K562 (cell line): Measurements from ENCODE around the gene EXOC2. TPM values are rescaled to one million over a fixed set of nuclear protein-coding genes. Genes with fewer than 3 reads are reported as not detected.
A peak's percentile ranks its signal among the peaks of the same experiment; 100 is the strongest.

ENCODE experiments used
- ATAC-seq: fragments of 200-7000 bp; cut with Tn5 transposase; 3 replicates; pipeline ENCODE4 v1.9.1; 2020; ENCODE audit warnings: moderate library complexity
- BruUV-seq: library from RNA; stranded (reverse); fragments of 400-500 nt; replicated peaks from 2 replicates; lab custom pipeline; 2021; lab: Mats Ljungman, UMichigan
- CTCF ChIA-PET: fragments of 300-600 bp; formaldehyde crosslinking; extraction: SDS; loops from one replicate; lab custom pipeline; 2021; ENCODE audit warnings: low intra/inter-chr PET ratio; lab: Yijun Ruan, JAX
- POLR2A ChIA-PET: fragments of 300-600, 350-650 bp; sonication (Branson Sonifier 250); formaldehyde crosslinking; extraction: SDS; loops from one replicate; lab custom pipeline; 2021; ENCODE audit warnings: antibody characterized with exemption, inconsistent platforms; lab: Yijun Ruan, JAX
- DNase-seq, 4 experiments: peaks; one replicate each; pipeline versions ENCODE4 v3.0.0 to v3.0.0-alpha.2; 2011 to 2018; ENCODE audit warnings: low spot score in 3 of 4, mixed read lengths in 3 of 4; ENCODE audit errors: extremely low read depth in 1 of 4
- FAIRE-seq: peaks from 2 replicates; lab custom pipeline; 2011; peaks lifted over from hg19 to GRCh38; lab: Jason Lieb, UNC
- H2AFZ ChIP-seq: 2 replicates; pipeline ENCODE4 v1.6.0; 2011; ENCODE audit warnings: low read depth, low read length, control low read depth, inconsistent platforms
- H3K27ac ChIP-seq: fragments of 200-600 bp; 3 replicates; pipeline ENCODE4 v1.8.0; 2011; ENCODE audit warnings: low read depth, mild to moderate bottlenecking, control low read depth, inconsistent platforms, low read length, moderate library complexity, mixed read lengths; ENCODE audit errors: extremely low read depth
- H3K27me3 ChIP-seq, 2 experiments: fragments of 300-600 bp in 1 of 2; 2 replicates in 1 of 2; 3 replicates in 1 of 2; pipeline versions ENCODE4 v1.6.0 to v1.8.0; 2011; ENCODE audit warnings: inconsistent platforms in 2 of 2, low read length in 2 of 2, mild to moderate bottlenecking in 1 of 2, mixed read lengths in 1 of 2, moderate library complexity in 1 of 2; ENCODE audit not compliant: control insufficient read depth in 2 of 2, insufficient read depth in 2 of 2
- H3K36me3 ChIP-seq: fragments of 300-600 bp; 3 replicates; pipeline ENCODE4 v1.8.0; 2011; ENCODE audit warnings: mild to moderate bottlenecking, low read length, inconsistent platforms; ENCODE audit not compliant: control insufficient read depth, insufficient read depth
- H3K4me1 ChIP-seq, 2 experiments: fragments of 200-600 bp in 1 of 2; replicated peaks in 1 of 2; 2 replicates in 1 of 2; 3 replicates in 1 of 2; pipeline versions ENCODE4 v1.5.1 to v1.8.0; 2011; ENCODE audit warnings: inconsistent platforms in 2 of 2, low read length in 2 of 2, mild to moderate bottlenecking in 1 of 2, mixed read lengths in 1 of 2, moderate library complexity in 1 of 2; ENCODE audit not compliant: control insufficient read depth in 2 of 2, insufficient read depth in 2 of 2
- H3K4me2 ChIP-seq: 2 replicates; pipeline ENCODE4 v1.6.1; 2011; ENCODE audit warnings: low read length, control low read depth, inconsistent platforms, mixed read lengths; ENCODE audit not compliant: insufficient read depth
- H3K4me3 ChIP-seq: fragments of 200-600 bp; sonication (generic), shearing (Covaris generic); 2 replicates; pipeline ENCODE4 v1.5.1; 2016; ENCODE audit warnings: control low read depth, inconsistent platforms
- H3K79me2 ChIP-seq: fragments of 200-600 bp; 3 replicates; pipeline ENCODE4 v1.8.0; 2011; ENCODE audit warnings: low read length, inconsistent platforms; ENCODE audit not compliant: control insufficient read depth, insufficient read depth
- H3K9ac ChIP-seq, 2 experiments: 2 replicates each; pipeline versions ENCODE4 v1.6.0 to v1.6.1; 2011; ENCODE audit warnings: low read depth in 2 of 2, low read length in 2 of 2, control low read depth in 1 of 2, inconsistent platforms in 1 of 2, mild to moderate bottlenecking in 1 of 2, mixed read lengths in 1 of 2; ENCODE audit not compliant: insufficient read depth in 1 of 2
- H3K9me1 ChIP-seq: one replicate; pipeline ENCODE4 v1.6.0; 2011; ENCODE audit warnings: inconsistent platforms, mild to moderate bottlenecking, low read length, moderate library complexity; ENCODE audit not compliant: control insufficient read depth, insufficient read depth
- H3K9me3 ChIP-seq: replicated peaks from 2 replicates; pipeline ENCODE4 v1.5.1; 2011; ENCODE audit warnings: low read depth, low read length, inconsistent platforms; ENCODE audit not compliant: control insufficient read depth, insufficient read depth
- H4K20me1 ChIP-seq: replicated peaks from 2 replicates; pipeline ENCODE4 v1.6.1; 2011; ENCODE audit warnings: low read length, inconsistent platforms, mixed read lengths; ENCODE audit not compliant: control insufficient read depth, insufficient read depth
- ARNT ChIP-seq, 2 experiments: fragments of 450-650 bp; IDR thresholded peaks; 2 replicates each; pipeline ENCODE4 v1.6.1; 2016; ENCODE audit warnings: mild to moderate bottlenecking in 1 of 2
- BMI1 ChIP-seq: fragments of 150-350 bp; IDR thresholded peaks from 2 replicates; pipeline ENCODE4 v1.6.1; 2014; ENCODE audit warnings: low read length
- ETS2 ChIP-seq: IDR thresholded peaks from 2 replicates; pipeline ENCODE4 v1.6.1; 2016; ENCODE audit warnings: borderline replicate concordance, missing genetic modification characterization, mild to moderate bottlenecking, moderate library complexity, missing compliant biosample characterization; ENCODE audit not compliant: poor library complexity, severe bottlenecking
- EWSR1 ChIP-seq: fragments of 450-650 bp; IDR thresholded peaks from 2 replicates; pipeline ENCODE4 v1.6.1; 2018; ENCODE audit warnings: borderline replicate concordance, mild to moderate bottlenecking, low read depth, moderate library complexity; ENCODE audit not compliant: partially characterized antibody
- FOXK1 ChIP-seq: sonication (generic); formaldehyde crosslinking; IDR thresholded peaks from 2 replicates; pipeline ENCODE4 v1.8.0; 2022; ENCODE audit warnings: missing genetic modification reagents, mild to moderate bottlenecking, borderline replicate concordance
- FOXP4 ChIP-seq: sonication (generic); formaldehyde crosslinking; IDR thresholded peaks from 2 replicates; pipeline ENCODE4 v1.8.0; 2022; ENCODE audit warnings: mild to moderate bottlenecking, missing genetic modification reagents, borderline replicate concordance
- IFI16 ChIP-seq: fragments of 250-450 bp; sonication (Bioruptor Pico); IDR thresholded peaks from 2 replicates; pipeline ENCODE4 v2.1.2; 2022; ENCODE audit warnings: mild to moderate bottlenecking, inconsistent platforms
- ILK ChIP-seq: fragments of 450-650 bp; IDR thresholded peaks from 2 replicates; pipeline ENCODE4 v1.6.1; 2016; ENCODE audit warnings: missing genetic modification characterization, low read depth, mild to moderate bottlenecking, missing compliant biosample characterization, moderate library complexity, borderline replicate concordance
- LEF1 ChIP-seq: fragments of 450-650 bp; IDR thresholded peaks from 2 replicates; pipeline ENCODE4 v1.6.1; 2016; ENCODE audit warnings: mild to moderate bottlenecking
- MLLT1 ChIP-seq, 2 experiments: fragments of 450-650 bp; IDR thresholded peaks; 2 replicates each; pipeline ENCODE4 v1.6.1; 2016
- NFE2 ChIP-seq: IDR thresholded peaks from 2 replicates; pipeline ENCODE4 v1.6.1; 2014; ENCODE audit warnings: antibody characterized with exemption, low read depth
- TARDBP ChIP-seq: fragments of 450-650 bp; IDR thresholded peaks from 2 replicates; pipeline ENCODE4 v1.6.1; 2016
- THRAP3 ChIP-seq: fragments of 450-650 bp; IDR thresholded peaks from 2 replicates; pipeline ENCODE4 v1.6.1; 2016; ENCODE audit warnings: mild to moderate bottlenecking, inconsistent platforms, borderline replicate concordance
- WGBS: fragments of 100-300 bp; shearing (Covaris generic); methylation state at CpG from one replicate; pipeline ENCODE4 v1.1.6; 2016; ENCODE audit warnings: low coverage, mixed read lengths; ENCODE audit not compliant: insufficient coverage; ENCODE audit errors: missing lambda C conversion rate; 5-methylcytosine and 5-hydroxymethylcytosine counted together
- in situ Hi-C: fragments of 300-500 bp; cut with MboI; formaldehyde crosslinking; loops from 4 replicates; pipeline ENCODE4 v1.15.0; 2018; ENCODE audit warnings: inconsistent platforms, mixed read lengths
- intact Hi-C: fragments of 100-400 bp; cut with micrococcal nuclease; formaldehyde crosslinking; loops from 2 replicates; pipeline ENCODE4 v1.14.2; 2022
- polyA plus RNA-seq, 8 experiments: library from polyadenylated mRNA; depleted of rRNA in 4 of 8; stranded (reverse) in 5 of 8; unstranded in 3 of 8; fragments of >200 nt; fragmentation: Nextera tagmentation in 2 of 8; fragmentation: Illumina TruSeq in 1 of 8; extraction: Ambion mirVana in 2 of 8; extraction: Trizol in 1 of 8; gene quantifications; 2 replicates each; pipeline versions ENCODE4 v1.2.1 to v1.2.3, GENCODE V29; 2011 to 2014; ENCODE audit warnings: inconsistent platforms in 1 of 8, missing spikeins in 1 of 8
- total RNA-seq, 7 experiments: library from RNA; depleted of rRNA in 6 of 7; stranded (reverse); fragments of >200 nt in 6 of 7; fragmentation: Illumina TruSeq in 2 of 7; extraction: Trizol in 2 of 7; gene quantifications; 2 replicates each; pipeline versions ENCODE4 v1.2.1 to v1.2.3, GENCODE V29; 2011 to 2021; ENCODE audit warnings: low replicate concordance in 1 of 7

EXOC2 gene
- total and polyA plus RNA-seq, 9 of the 15 experiments (the other 6 are each of a cell fraction or from before 2014, with no cell fraction given): 12.2 to 30.2 (median 24.2) TPM

DNA sequence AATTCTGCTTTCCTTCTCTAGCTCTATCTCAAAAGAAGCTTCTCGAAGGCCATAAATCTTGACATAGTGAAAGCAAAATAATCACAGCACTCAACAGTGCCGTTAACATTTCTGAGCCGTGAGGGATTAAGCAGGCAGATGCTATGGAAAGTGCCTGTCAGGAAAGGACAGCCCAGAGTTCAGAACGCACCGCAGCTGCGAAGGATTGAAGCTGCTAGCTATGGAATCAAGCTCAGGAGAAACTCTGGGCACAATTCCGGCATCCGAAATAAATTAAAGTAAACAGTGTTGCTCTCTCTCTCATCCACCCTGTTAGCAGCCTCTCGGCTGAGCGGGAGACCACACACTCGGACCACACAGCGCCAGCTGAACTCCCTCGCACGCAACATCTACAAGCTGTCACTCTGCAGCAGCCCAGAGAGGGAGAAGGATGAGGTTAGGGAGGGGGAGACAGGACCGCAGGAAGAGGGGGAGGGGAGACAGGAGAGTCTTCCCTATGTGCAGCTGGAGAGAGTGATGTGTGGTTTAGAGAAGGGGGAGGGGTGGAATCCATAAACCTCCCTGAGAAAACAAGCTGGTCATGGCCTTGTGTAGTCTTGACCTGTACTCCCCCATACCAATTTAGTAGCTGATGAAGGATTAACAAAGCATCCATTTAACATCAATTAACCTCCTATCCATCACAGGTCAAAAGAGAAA is 9.0 kb downstream of the EXOC2 start (continued):
- TF ChIP-seq MLLT1 (IDR thresholded peaks at IDR 0.05): peak in 1 of 2 experiments; percentile 79; a peak in 2 of 4 replicates
- TF ChIP-seq, all 486 proteins: peak for 47

DNA sequence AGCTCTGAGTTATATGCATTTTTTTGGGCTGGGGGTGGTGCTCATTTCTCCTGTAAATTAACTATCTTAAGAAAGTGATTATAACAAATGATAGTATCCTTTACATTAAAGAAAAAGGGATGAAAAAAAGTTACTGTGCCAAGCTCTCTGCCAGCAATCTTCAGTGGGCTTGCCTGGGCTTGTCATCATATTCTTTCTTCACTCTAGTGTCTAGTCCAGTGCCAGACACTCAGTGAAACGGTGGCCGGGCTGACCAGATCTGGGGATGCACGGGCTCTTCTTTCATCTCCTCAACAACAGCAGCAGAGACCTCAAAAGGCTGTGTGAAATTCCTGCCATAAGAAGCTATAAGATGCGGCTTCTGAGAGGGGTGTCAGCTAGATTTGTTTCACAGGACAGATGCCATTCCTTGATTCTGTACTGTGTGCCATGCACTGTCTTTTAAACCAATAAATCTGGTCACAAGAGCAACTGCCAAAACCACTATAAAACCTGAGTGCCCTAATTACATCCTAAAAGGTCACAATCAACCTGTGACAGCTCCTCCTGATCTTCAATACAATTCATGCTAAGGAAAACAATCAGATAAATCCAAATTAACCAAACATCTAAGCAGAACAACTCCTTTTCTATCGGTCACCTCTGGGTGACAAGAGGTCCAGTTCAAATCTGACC is 12.1 kb downstream of the EXOC2 start:
- Histone ChIP-seq H3K27ac (no peak overlapping the region), H3K79me2 (peaks cover 60% of the 10 kb centered on the region; the same call in 2 of the 3 replicates), H3K4me3 (no peak overlapping the region), H3K4me2 (no peak overlapping the region), H2AFZ (no peak overlapping the region), H3K9me3 (no peaks in the 10 kb centered on the region; the same call in 1 of the 2 replicates), H3K36me3 (no peaks in the 10 kb centered on the region; the same call in 1 of the 3 replicates), H3K4me1 (peaks cover 4 to 21% of the 10 kb centered on the region in 2 experiments; a peak in 4 of 5 replicates), H3K9ac (no peak overlapping the region), H3K9me1 (no peaks in the 10 kb centered on the region), H3K27me3 (no peaks in the 10 kb centered on the region), H4K20me1 (0 out of 2 replicates have a peak, but pooled peaks cover 5% of the 10 kb centered on the region)
- BruUV-seq: no TSS peak
- FAIRE-seq (no peak), DNase-seq (no peak), ATAC-seq (no peak)
- intact Hi-C loops: no loop called here
- CTCF ChIA-PET: no interaction called here
- 93% methylated on average over 5 of the region's 5 CpGs for WGBS
- in situ Hi-C loops: no loop called here
- TF ChIP-seq BMI1: no peak
- no peak for TF ChIP-seq NFE2
- TF ChIP-seq FOXK1 (CRISPR knock-in tag): no peak
- no peak for TF ChIP-seq FOXP4
- TF ChIP-seq EWSR1: no peak
- TF ChIP-seq THRAP3: no peak
- TF ChIP-seq IFI16: no peak
- TF ChIP-seq LEF1: no peak
- no peak for TF ChIP-seq ETS2 (tag)
- no peak for TF ChIP-seq TARDBP
- no peak for TF ChIP-seq ILK (tag)
- TF ChIP-seq ARNT (IDR thresholded peaks at IDR 0.05): no peak
- POLR2A ChIA-PET: interaction anchor here (0.8 to 1.7 kb wide), 3 partner anchors 20 to 25 kb away, joined by 3 to 9 read pairs (median 3); no protein-coding TSS in a partner anchor
